ENCODE measurements around the gene FA2H.

GRCh38 chr16:74749291-74750055 lies 25.1 kb downstream of the FA2H start:
- TF ChIP-seq CTCF (IDR thresholded peaks at IDR 0.05) (no peak), POLR2A (IDR thresholded peaks at IDR 0.05) (no peak)
